Smooth muscle cell (in vitro differentiated cells): Measurements from ENCODE around the gene SREK1IP1. TPM values are rescaled to one million over a fixed set of nuclear protein-coding genes. Genes with fewer than 3 reads are reported as not detected.
"Not testable (repeated sequence)": the region's sequence is repeated elsewhere in the genome, so short reads cannot be mapped to it uniquely, and the experiment has no call there.

Experiments used
- DNase-seq: peaks from one replicate; lab custom pipeline; 2025; ENCODE audit not compliant: unreplicated experiment; lab: John Stamatoyannopoulos, UW
- H2AFZ ChIP-seq: fragments of 200-600 bp; sonication (generic); 2 replicates; pipeline ENCODE4 v1.6.0; 2016; ENCODE audit warnings: antibody characterized with exemption, low read depth, mild to moderate bottlenecking
- H3F3A ChIP-seq: fragments of 200-600 bp; sonication (generic); 2 replicates; pipeline ENCODE4 v1.6.0; 2017; ENCODE audit warnings: antibody characterized with exemption, low read depth
- H3K27ac ChIP-seq: fragments of 200-600 bp; sonication (generic); 2 replicates; pipeline ENCODE4 v1.5.1; 2016; ENCODE audit warnings: low read depth, mild to moderate bottlenecking
- H3K27me3 ChIP-seq: fragments of 200-600 bp; sonication (generic); 2 replicates; pipeline ENCODE4 v1.6.1; 2016; ENCODE audit warnings: low read depth, mild to moderate bottlenecking
- H3K36me3 ChIP-seq: fragments of 200-600 bp; sonication (generic); 2 replicates; pipeline ENCODE4 v1.5.1; 2016; ENCODE audit warnings: low read depth
- H3K4me1 ChIP-seq: fragments of 200-600 bp; sonication (generic); 2 replicates; pipeline ENCODE4 v1.5.1; 2016; ENCODE audit warnings: low read depth
- H3K4me2 ChIP-seq: fragments of 200-600 bp; sonication (generic); 2 replicates; pipeline ENCODE4 v1.6.0; 2016; ENCODE audit warnings: mild to moderate bottlenecking
- H3K4me3 ChIP-seq: fragments of 200-600 bp; sonication (generic); 2 replicates; pipeline ENCODE4 v1.5.1; 2016; ENCODE audit warnings: mild to moderate bottlenecking
- H3K79me2 ChIP-seq: fragments of 200-600 bp; sonication (generic); 2 replicates; pipeline ENCODE4 v1.6.0; 2016; ENCODE audit warnings: low read depth, mild to moderate bottlenecking
- H3K9ac ChIP-seq: fragments of 200-600 bp; sonication (generic); 2 replicates; pipeline ENCODE4 v1.6.0; 2016; ENCODE audit warnings: low read depth
- H3K9me3 ChIP-seq: fragments of 200-600 bp; sonication (generic); replicated peaks from 2 replicates; pipeline ENCODE4 v1.5.1; 2016; ENCODE audit warnings: low read depth
- H4K20me1 ChIP-seq: fragments of 200-600 bp; sonication (generic); 2 replicates; pipeline ENCODE4 v1.6.0; 2016; ENCODE audit warnings: low read depth
- CTCF ChIP-seq: fragments of 200-600 bp; sonication (generic); IDR thresholded peaks from 2 replicates; pipeline ENCODE4 v1.5.1; 2017; ENCODE audit warnings: borderline replicate concordance, mild to moderate bottlenecking, antibody characterized with exemption; ENCODE audit not compliant: insufficient read depth, poor library complexity, severe bottlenecking
- WGBS: methylation state at CpG from one replicate; pipeline ENCODE4 v1.1.7; 2016; ENCODE audit warnings: low lambda C conversion rate; 5-methylcytosine and 5-hydroxymethylcytosine counted together
- polyA plus RNA-seq: library from polyadenylated mRNA; unstranded; fragments of >200 nt; fragmentation: Nextera tagmentation; extraction: Ambion mirVana; gene quantifications from 2 replicates; pipeline ENCODE4 v1.2.1, GENCODE V29; 2016
- total RNA-seq: library from RNA; depleted of rRNA; stranded (reverse); fragments of >200 nt; gene quantifications from 2 replicates; pipeline ENCODE4 v1.2.3, GENCODE V29; 2014

The SREK1IP1 gene
- total and polyA plus RNA-seq, 2 experiments from 2014 or later: 21.7 to 36.5 TPM

DNA sequence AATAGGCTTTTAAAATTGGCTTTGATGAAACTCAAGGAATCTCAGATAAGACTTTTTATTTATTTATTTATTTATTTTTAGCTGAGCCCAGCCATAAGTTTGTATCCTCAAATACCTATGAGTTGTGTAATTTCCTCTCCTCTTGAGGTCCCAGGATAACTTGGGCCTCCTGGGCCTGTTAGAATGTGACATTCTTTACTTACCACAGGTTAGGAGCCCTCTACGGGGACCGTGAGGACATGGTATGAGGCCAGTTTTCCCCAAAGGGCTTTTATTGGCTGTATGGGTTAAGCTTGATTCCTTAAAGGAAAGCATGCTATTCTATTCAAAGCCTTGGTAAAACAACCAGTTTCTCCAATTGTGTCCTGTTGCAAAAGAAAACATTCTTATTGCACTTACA is 61.3 kb downstream of the SREK1IP1 start:
- Histone ChIP-seq H3K4me1 (no peaks in the 10 kb centered on the region), H3K4me2 (no peak overlapping the region), H3K27me3 (no peaks in the 10 kb centered on the region), H2AFZ (no peak overlapping the region), H3F3A (no peaks in the 10 kb centered on the region), H3K79me2 (no peaks in the 10 kb centered on the region), H3K27ac (no peak overlapping the region), H3K4me3 (no peak overlapping the region), H3K9ac (no peak overlapping the region), H3K36me3 (no peaks in the 10 kb centered on the region), H3K9me3 (no peaks in the 10 kb centered on the region), H4K20me1 (no peaks in the 10 kb centered on the region)
- TF ChIP-seq CTCF: no peak
- 71% methylated on average over 2 of the region's 2 CpGs for WGBS
- DNase-seq: no peak

GRCh38 chr5:64706074-64706473 is 62.4 kb downstream of the SREK1IP1 start:
- H3K79me2 ChIP-seq, H3K36me3 ChIP-seq, H3K9me3 ChIP-seq, H3K9ac ChIP-seq, H4K20me1 ChIP-seq, H3K4me2 ChIP-seq, H3K27me3 ChIP-seq, DNase-seq, H3K4me3 ChIP-seq, H3K4me1 ChIP-seq, H3K27ac ChIP-seq, H3F3A ChIP-seq: not testable (repeated sequence)
- 34% methylated on average over 2 of the region's 2 CpGs for WGBS
- H2AFZ ChIP-seq: peak overlapping the region; percentile 37

GRCh38 chr5:64700765-64701164 is 67.7 kb downstream of the SREK1IP1 start:
- H3K4me2 ChIP-seq: no peak overlapping the region
- H3K79me2 ChIP-seq: no peaks in the 10 kb centered on the region
- H3F3A ChIP-seq: no peaks in the 10 kb centered on the region
- DNase-seq: no peak
- TF ChIP-seq CTCF: no peak
- no peaks in the 10 kb centered on the region for H4K20me1 ChIP-seq
- no peaks in the 10 kb centered on the region for H3K27me3 ChIP-seq
- H3K9me3 ChIP-seq: peaks cover 5% of the 10 kb centered on the region
- no peak overlapping the region for H3K9ac ChIP-seq
- H3K27ac ChIP-seq: no peak overlapping the region
- H3K4me1 ChIP-seq: no peaks in the 10 kb centered on the region
- no peak overlapping the region for H3K4me3 ChIP-seq
- H2AFZ ChIP-seq: no peak overlapping the region
- H3K36me3 ChIP-seq: no peaks in the 10 kb centered on the region
- 93% methylated on average over 4 of the region's 4 CpGs for WGBS

DNA sequence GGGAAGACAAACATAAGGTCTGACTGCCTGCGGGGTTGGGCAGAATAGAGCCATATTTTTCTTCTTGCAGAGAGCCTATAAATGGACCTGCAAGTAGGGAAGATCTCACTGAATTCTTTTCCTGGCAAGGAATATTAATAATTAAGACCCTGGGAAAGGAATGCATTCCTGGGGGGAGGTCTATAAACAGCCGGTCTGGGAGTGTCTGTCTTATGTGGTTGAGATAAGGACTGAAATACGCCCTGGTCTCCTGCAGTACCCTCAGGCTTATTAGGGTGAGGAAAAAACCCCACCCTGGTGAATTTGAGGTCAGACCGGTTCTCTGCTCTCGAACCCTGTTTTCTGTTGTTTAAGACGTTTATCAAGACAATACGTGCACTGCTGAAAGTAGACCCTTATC is 72.1 kb downstream of the SREK1IP1 start:
- DNase-seq, H4K20me1 ChIP-seq, H3K27ac ChIP-seq, H3K79me2 ChIP-seq, H3K4me1 ChIP-seq, H3K36me3 ChIP-seq, H3K9me3 ChIP-seq, H3K9ac ChIP-seq, H3F3A ChIP-seq, H3K4me3 ChIP-seq, H2AFZ ChIP-seq, H3K4me2 ChIP-seq: not testable (repeated sequence)
- WGBS: 96% methylated on average over 7 of the region's 7 CpGs
- H3K27me3 ChIP-seq: peaks cover 11% of the 10 kb centered on the region

DNA sequence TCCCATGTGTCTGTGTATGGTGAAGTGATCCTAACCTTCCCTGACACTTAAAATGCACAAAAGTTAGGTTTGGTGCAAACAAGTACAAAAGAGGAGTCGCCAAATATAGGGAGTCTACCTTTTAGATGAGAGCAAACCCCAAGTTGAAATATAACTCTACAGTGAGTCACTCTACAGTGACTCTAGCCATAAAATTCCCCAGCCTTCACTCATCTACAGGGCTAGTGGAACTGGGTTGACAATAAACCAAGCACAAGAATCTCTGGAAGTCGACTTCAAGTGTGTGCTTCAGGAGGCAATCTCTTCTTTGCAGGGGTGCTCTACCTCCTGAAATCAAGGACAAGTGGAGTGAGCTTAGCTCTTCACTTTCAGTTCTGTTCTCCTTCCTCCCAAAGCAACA is 74.9 kb downstream of the SREK1IP1 start:
- 84% methylated on average over 2 of the region's 2 CpGs for WGBS
- H3K79me2 ChIP-seq: no peaks in the 10 kb centered on the region
- peaks cover 35% of the 10 kb centered on the region for H3K27me3 ChIP-seq
- H3K27ac ChIP-seq: no peak overlapping the region
- H3K9me3 ChIP-seq: peaks cover 5% of the 10 kb centered on the region
- no peak for TF ChIP-seq CTCF
- no peak for DNase-seq
- no peaks in the 10 kb centered on the region for H4K20me1 ChIP-seq
- H3K4me3 ChIP-seq: no peak overlapping the region
- no peak overlapping the region for H2AFZ ChIP-seq
- H3K4me2 ChIP-seq: no peak overlapping the region
- no peaks in the 10 kb centered on the region for H3K36me3 ChIP-seq
- no peak overlapping the region for H3K9ac ChIP-seq
- H3K4me1 ChIP-seq: peaks cover 12% of the 10 kb centered on the region
- H3F3A ChIP-seq: no peaks in the 10 kb centered on the region
